ENCODE results near the gene OPCML.

OPCML gene

GRCh38 chr11:132719684-132720083 lies 812.6 kb downstream of the OPCML start:
- Histone ChIP-seq H3K9me2 (replicated peaks; ENCODE audit: control insufficient read depth, low read length) (no peaks in the 10 kb centered on the region), H3K27me3 (ENCODE audit: control insufficient read depth, low read length) (no peaks in the 10 kb centered on the region), H3K4me3 (ENCODE audit: low read length) (no peak overlapping the region), H3K4me2 (ENCODE audit: low read length) (no peak overlapping the region), H4K20me1 (ENCODE audit: control insufficient read depth, insufficient read depth, low read depth, low read length) (no peaks in the 10 kb centered on the region), H3F3A (ENCODE audit: control insufficient read depth, insufficient read depth) (no peaks in the 10 kb centered on the region), H3K4me1 (ENCODE audit: control insufficient read depth, low read length) (no peaks in the 10 kb centered on the region), H3K9me3 (ENCODE audit: control insufficient read depth, insufficient read depth, low read length) (no peaks in the 10 kb centered on the region), H3K27ac (ENCODE audit: low read depth, low read length) (no peak overlapping the region), H3K79me2 (ENCODE audit: control insufficient read depth, low read length) (no peaks in the 10 kb centered on the region), H3K36me3 (ENCODE audit: control insufficient read depth, low read length) (no peaks in the 10 kb centered on the region)
- TF ChIP-seq EZH2phosphoT487 (IDR thresholded peaks at IDR 0.05; ENCODE audit: borderline replicate concordance, low read length) (no peak), CTCF (IDR thresholded peaks at IDR 0.05; ENCODE audit: low read depth, low read length, poor library complexity, severe bottlenecking) (no peak)

GRCh38 chr11:132718711-132719671 lies 813.3 kb downstream of the OPCML start:
- Histone ChIP-seq H3K9me3 (ENCODE audit: control insufficient read depth, insufficient read depth, low read length) (no peaks in the 10 kb centered on the region), H4K20me1 (ENCODE audit: control insufficient read depth, insufficient read depth, low read depth, low read length) (no peaks in the 10 kb centered on the region), H3K36me3 (ENCODE audit: control insufficient read depth, low read length) (no peaks in the 10 kb centered on the region), H3K27me3 (ENCODE audit: control insufficient read depth, low read length) (no peaks in the 10 kb centered on the region), H3F3A (ENCODE audit: control insufficient read depth, insufficient read depth) (no peaks in the 10 kb centered on the region), H3K27ac (ENCODE audit: low read depth, low read length) (no peak overlapping the region), H3K9me2 (replicated peaks; ENCODE audit: control insufficient read depth, low read length) (no peaks in the 10 kb centered on the region), H3K4me3 (ENCODE audit: low read length) (no peak overlapping the region), H3K4me1 (ENCODE audit: control insufficient read depth, low read length) (no peaks in the 10 kb centered on the region), H3K4me2 (ENCODE audit: low read length) (no peak overlapping the region), H3K79me2 (ENCODE audit: control insufficient read depth, low read length) (no peaks in the 10 kb centered on the region)
- TF ChIP-seq EZH2phosphoT487 (IDR thresholded peaks at IDR 0.05; ENCODE audit: borderline replicate concordance, low read length): no peak
- no peak for TF ChIP-seq CTCF (IDR thresholded peaks at IDR 0.05; ENCODE audit: low read depth, low read length, poor library complexity, severe bottlenecking)

GRCh38 chr11:132717824-132718223 lies 814.5 kb downstream of the OPCML start:
- H3F3A ChIP-seq (ENCODE audit: control insufficient read depth, insufficient read depth): no peaks in the 10 kb centered on the region
- H3K27me3 ChIP-seq (ENCODE audit: control insufficient read depth, low read length): no peaks in the 10 kb centered on the region
- TF ChIP-seq CTCF (IDR thresholded peaks at IDR 0.05; ENCODE audit: low read depth, low read length, poor library complexity, severe bottlenecking): no peak
- TF ChIP-seq EZH2phosphoT487 (IDR thresholded peaks at IDR 0.05; ENCODE audit: borderline replicate concordance, low read length): no peak
- no peaks in the 10 kb centered on the region for H4K20me1 ChIP-seq (ENCODE audit: control insufficient read depth, insufficient read depth, low read depth, low read length)
- H3K36me3 ChIP-seq (ENCODE audit: control insufficient read depth, low read length): no peaks in the 10 kb centered on the region
- no peaks in the 10 kb centered on the region for H3K4me1 ChIP-seq (ENCODE audit: control insufficient read depth, low read length)
- no peaks in the 10 kb centered on the region for H3K9me3 ChIP-seq (ENCODE audit: control insufficient read depth, insufficient read depth, low read length)
- no peaks in the 10 kb centered on the region for H3K9me2 ChIP-seq (replicated peaks; ENCODE audit: control insufficient read depth, low read length)
- H3K4me3 ChIP-seq (ENCODE audit: low read length): no peak overlapping the region
- no peak overlapping the region for H3K27ac ChIP-seq (ENCODE audit: low read depth, low read length)
- no peak overlapping the region for H3K4me2 ChIP-seq (ENCODE audit: low read length)
- H3K79me2 ChIP-seq (ENCODE audit: control insufficient read depth, low read length): no peaks in the 10 kb centered on the region

All from DOHH2 (cell line).